HG03064 (cell line): ENCODE data around the gene RXRA.
"Not testable (repeated sequence)": the region's sequence is repeated elsewhere in the genome, so short reads cannot be mapped to it uniquely, and the experiment has no call there.

ENCODE experiments used
- ATAC-seq: cut with Tn5 transposase; IDR thresholded peaks from one replicate; pipeline ENCODE4 v1.9.1; 2021; ENCODE audit warnings: low read depth; ENCODE audit not compliant: unreplicated experiment

Gene RXRA

DNA sequence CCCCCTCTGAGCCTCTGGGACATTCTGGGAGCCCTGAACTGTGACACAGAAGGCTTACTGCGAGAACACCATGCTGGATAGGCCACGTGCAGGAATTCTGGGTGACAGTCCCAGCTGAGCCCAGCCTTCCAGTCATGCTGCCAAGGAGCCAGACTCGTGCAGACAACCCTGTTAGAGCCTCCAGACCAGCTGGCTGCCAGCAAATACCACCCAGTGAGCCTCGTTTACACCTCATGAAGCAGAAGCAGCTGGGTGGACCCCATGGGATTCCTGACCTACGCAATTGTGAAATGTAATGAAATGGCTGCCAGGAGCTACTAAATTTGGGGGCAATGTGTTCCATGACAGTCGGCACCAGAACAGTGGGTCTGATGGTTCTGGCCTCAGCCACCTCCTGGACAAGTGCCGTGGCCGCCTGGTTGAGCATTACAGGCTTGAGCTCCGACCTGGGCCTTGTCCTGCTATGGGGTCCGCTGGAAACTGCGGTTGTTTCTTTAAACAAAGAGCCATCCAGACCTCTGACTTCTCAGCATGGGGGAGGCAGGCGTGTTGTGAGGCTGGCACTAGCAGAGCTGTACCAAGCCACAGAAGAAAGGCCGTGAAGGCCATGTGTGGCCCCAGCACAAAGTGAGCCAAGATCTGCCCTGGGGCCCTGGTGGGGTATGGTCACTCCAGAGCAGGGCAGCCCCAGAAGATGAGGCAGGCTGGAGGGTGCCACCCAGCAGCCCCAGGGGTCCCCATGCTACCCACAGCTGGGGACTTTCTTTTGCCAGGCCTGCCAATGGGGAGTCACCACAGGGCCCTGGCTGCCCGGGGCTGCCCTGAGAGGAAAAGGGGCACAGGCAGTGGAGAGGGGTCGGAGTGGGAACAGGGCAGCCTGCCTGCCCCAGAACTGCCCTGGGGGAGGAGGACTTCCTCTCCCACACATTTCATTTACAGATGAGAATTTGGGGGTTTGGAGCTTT is 19.3 kb upstream of the RXRA start:
- ATAC-seq, result no peak

- no peak for ATAC-seq
Measured at GRCh38 chr9:134307674-134308638, 18.3 kb upstream of the RXRA start.

DNA sequence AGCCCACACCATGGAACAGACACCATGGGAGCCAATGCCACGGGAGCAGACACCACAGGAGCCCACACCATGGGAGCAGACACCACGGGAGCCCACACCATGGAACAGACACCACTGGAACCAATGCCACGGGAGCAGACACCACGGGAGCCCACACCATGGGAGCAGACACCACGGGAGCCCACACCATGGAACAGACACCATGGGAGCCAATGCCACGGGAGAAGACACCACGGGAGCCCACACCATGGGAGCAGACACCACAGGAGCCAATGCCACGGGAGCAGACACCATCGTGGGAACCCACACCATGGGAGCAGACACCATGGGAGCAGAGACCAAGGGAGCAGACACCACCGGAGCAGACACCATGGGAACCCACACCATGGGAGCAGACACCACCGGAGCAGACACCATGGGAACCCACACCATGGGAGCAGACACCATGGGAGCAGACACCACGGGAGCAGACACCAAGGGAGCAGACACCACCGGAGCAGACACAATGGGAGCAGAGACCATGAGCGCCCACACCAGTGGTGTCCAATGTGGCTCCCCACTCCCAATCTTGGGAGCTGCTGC is 17.5 kb upstream of the RXRA start:
- ATAC-seq, result not testable (repeated sequence)

GRCh38 chr9:134313470-134313869 is 12.8 kb upstream of the RXRA start:
- ATAC-seq, result no peak

DNA sequence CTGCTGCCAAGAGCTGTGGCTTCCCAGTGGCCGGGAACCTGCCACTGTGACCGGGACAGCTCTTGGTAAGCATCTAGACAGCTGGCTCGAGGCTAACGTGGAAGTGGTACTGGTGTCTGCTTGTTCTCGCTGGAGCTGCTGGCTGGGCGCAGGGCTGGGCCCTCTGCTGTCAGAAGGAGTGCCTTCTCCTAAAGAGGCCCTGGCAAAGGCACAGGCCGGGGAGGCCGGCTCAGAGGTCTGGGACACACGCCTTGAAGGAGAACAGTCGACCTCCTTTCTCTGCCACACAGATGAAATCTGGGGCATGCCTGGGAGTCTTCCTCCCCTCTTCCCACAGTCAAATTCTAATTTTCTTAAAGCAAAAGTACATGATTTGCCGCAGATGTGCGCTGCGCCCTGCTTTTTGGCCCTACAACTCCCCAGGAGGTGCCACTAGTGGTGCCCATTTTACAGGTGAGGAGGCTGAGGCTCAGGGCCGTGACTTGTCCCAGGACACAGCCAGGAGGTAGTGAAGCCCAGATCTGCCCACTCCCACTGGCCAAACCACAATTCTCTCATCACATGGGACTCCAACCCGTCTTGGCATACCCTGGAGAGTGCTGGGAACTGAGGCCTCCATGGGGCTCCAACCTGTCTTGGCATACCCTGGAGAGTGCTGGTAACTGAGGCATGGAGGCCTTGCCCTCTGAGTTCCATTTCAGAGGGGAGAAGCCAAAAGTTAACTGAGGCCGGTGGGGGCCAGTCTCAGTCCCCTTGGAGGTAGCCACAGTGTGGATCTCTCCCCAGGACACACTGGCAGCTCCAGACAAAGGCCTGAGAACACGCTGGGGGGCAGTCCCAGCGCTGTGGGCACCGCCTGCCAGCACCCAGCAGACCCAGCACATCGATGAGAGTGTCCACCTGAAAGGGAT is 12.0 kb upstream of the RXRA start:
- ATAC-seq, result no peak

GRCh38 chr9:134314950-134315715 is 11.1 kb upstream of the RXRA start:
- no peak for ATAC-seq

DNA sequence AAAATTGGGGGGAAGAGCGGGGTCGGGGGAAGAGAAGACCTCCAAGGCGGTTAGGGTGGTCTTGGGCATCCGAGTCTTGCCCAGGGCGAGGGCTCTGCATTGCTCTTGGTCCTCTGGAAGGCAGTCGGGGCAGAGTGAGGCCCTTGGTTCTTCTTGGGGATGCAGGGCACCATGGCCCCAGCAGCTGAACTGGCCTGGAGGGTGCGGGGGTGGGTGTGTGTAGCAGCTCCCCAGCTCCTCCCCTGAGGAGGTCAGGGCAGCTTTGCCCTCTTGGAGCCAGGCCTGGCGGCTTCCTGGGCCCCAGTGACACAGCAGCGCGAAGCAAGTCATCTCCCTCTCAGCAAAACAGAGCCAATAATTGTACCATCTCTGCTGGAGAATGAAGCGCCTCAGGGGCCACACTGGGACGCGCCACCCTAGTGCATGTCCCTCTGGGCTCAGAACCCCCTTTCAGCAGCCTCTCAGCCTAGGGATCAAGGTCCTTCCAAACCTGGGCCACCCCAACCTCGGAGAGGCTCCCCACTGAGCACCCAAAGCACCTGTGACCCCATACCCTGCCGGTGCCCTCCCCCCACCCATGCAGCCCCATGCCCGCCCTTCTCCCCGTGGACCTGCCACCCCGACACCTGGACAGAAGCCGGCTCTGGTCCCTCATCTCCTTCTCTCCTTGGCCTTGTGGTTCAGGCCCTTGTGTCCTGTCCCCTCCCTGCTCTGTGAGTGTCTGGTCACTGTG is 10.4 kb upstream of the RXRA start:
- no peak for ATAC-seq

DNA sequence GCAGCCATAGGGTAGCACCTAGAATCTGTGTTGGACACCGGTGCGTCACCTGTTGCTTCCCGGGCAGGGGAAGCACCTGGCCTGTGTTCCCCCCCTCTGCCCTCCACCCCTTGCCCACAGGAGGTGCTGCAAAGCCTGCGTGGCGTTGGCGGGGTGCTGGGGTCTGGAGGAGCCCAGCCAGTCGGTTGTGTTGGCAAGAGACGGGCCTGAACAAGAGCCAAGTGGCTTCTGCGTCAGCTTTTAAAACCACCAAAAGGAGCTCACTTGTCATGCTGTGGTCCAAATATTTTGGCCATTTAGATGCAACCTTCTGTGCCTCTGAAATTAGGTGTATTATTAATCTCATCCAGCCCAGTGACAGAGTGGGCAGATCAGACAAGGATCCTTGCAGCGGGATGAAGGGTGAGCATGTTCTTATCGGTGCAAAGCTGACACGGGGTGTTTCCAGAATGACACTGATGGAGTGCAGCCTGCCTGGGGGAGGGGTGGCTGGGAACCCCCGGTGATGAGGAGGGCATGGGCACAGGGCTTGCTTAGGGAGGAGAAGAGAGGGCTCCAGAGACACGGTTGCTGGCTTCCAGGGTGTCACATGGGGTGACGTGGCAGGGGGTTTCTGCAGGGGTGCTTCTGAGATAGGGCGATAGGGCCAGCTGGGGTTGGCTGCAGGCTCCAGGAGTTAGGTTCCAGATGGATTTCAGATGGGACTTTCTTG is 9.7 kb upstream of the RXRA start:
- ATAC-seq, result no peak

DNA sequence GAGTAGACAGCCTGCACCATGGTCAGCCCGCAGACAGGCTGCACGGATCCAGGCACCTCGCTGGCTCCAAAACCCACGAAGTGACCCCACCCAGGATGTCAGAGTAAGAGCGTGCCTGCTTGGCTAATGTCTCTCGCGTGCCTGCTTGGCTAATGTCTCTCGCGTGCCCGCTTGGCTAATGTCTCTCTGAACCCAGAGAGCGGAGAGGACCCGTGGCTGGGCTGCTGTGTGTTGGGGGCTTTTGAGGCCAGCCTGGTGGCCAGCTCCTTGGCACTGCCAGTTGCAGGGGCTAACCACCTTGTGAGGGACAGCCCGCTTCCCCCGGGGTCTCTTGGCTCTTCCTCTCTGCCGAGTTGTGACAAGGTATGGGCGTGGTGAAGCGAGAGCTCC is 8.9 kb upstream of the RXRA start:
- no peak for ATAC-seq

GRCh38 chr9:134317790-134318414 is 8.4 kb upstream of the RXRA start:
- ATAC-seq, result no peak

DNA sequence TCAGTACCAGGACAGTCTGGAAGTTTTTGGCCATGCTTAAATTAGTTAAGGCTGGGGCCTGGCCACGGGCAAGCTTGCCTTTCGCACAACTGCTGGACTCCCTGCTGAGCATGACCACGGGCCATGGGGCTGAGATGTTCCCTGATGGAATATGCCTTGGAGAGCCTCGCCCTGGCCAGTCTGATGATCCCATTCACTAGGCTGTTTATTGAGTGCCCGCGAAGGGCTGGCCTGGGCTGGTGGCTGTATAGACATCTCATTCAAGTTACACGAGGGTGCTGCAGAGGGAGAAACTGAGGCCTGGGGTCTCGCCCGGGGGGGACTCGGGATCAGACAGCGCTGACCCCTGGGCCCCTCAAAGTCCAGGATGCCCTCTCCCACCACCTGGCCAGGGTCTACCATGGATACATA is 7.8 kb upstream of the RXRA start:
- no peak for ATAC-seq

- no peak for ATAC-seq
Measured at GRCh38 chr9:134318941-134319305, 7.3 kb upstream of the RXRA start.

- ATAC-seq, result no peak
Measured at GRCh38 chr9:134319306-134320125, 6.7 kb upstream of the RXRA start.

- no peak for ATAC-seq
Measured at GRCh38 chr9:134320126-134320867, 6.0 kb upstream of the RXRA start.

GRCh38 chr9:134320868-134321471 is 5.3 kb upstream of the RXRA start:
- no peak for ATAC-seq

GRCh38 chr9:134321531-134321930 is 4.7 kb upstream of the RXRA start:
- ATAC-seq, result no peak
